K562 (cell line): Measurements from ENCODE around the gene LUZP1. TPM values are rescaled to one million over a fixed set of nuclear protein-coding genes. Genes with fewer than 3 reads are reported as not detected.

ENCODE experiments used
- AFF1 ChIP-seq, 2 experiments: fragments of 450-650 bp; IDR thresholded peaks; 2 replicates each; pipeline ENCODE4 v1.6.1; 2018; ENCODE audit warnings: mild to moderate bottlenecking in 2 of 2, low read depth in 1 of 2; ENCODE audit not compliant: partially characterized antibody in 2 of 2
- DPF2 ChIP-seq: fragments of 450-650 bp; IDR thresholded peaks from 2 replicates; pipeline ENCODE4 v1.6.1; 2016
- HINFP ChIP-seq: fragments of 450-650 bp; conservative IDR thresholded peaks from 2 replicates; pipeline ENCODE4 v1.6.1; 2016; ENCODE audit warnings: missing genetic modification characterization, low read depth, mild to moderate bottlenecking, control low read depth, missing compliant biosample characterization
- HNRNPL ChIP-seq: fragments of 200-400 bp; formaldehyde crosslinking; IDR thresholded peaks from 2 replicates; pipeline ENCODE4 v1.6.1; 2017; ENCODE audit warnings: low read depth, mild to moderate bottlenecking, low read length
- NR2C2 ChIP-seq, 2 experiments: fragments of 200-800 bp in 1 of 2; sonication (Bioruptor generic) in 1 of 2; sonication (generic) in 1 of 2; formaldehyde crosslinking in 1 of 2; IDR thresholded peaks; 2 replicates each; pipeline versions ENCODE4 v1.6.1 to v1.8.0; 2016 to 2022; ENCODE audit warnings: mild to moderate bottlenecking in 1 of 2, missing compliant biosample characterization in 1 of 2, missing genetic modification characterization in 1 of 2, missing genetic modification reagents in 1 of 2
- POLR2AphosphoS5 ChIP-seq: IDR thresholded peaks from 2 replicates; pipeline ENCODE4 v1.6.1; 2011; ENCODE audit warnings: mild to moderate bottlenecking, low read depth, low read length, moderate library complexity; ENCODE audit not compliant: control insufficient read depth, insufficient read depth
- SETDB1 ChIP-seq: IDR thresholded peaks from one replicate; pipeline ENCODE4 v1.6.1; 2012; ENCODE audit warnings: low read length, control low read depth, inconsistent platforms
- STAT6 ChIP-seq: sonication (generic); formaldehyde crosslinking; IDR thresholded peaks from 2 replicates; pipeline ENCODE4 v1.8.1; 2023; ENCODE audit warnings: mild to moderate bottlenecking, missing genetic modification reagents
- YY1 ChIP-seq, 3 experiments: IDR thresholded peaks; 2 replicates each; pipeline ENCODE4 v1.6.1; 2011; ENCODE audit warnings: low read length in 2 of 3, mild to moderate bottlenecking in 2 of 3, moderate library complexity in 2 of 3, borderline replicate concordance in 1 of 3, control low read depth in 1 of 3, low read depth in 1 of 3; ENCODE audit not compliant: insufficient read depth in 3 of 3, insufficient replicate concordance in 2 of 3, control insufficient read depth in 1 of 3, insufficient read length in 1 of 3; ENCODE audit errors: extremely low read depth in 1 of 3
- ZBTB8A ChIP-seq: fragments of 450-650 bp; IDR thresholded peaks from 2 replicates; pipeline ENCODE4 v1.6.1; 2018; ENCODE audit warnings: mild to moderate bottlenecking, moderate library complexity; ENCODE audit not compliant: partially characterized antibody
- ZNF699 ChIP-seq: fragments of 250-450 bp; sonication (Bioruptor Pico); IDR thresholded peaks from 2 replicates; pipeline ENCODE4 v1.8.0; 2021; ENCODE audit warnings: mild to moderate bottlenecking, moderate library complexity; ENCODE audit not compliant: insufficient replicate concordance
- polyA plus RNA-seq, 8 experiments: library from polyadenylated mRNA; depleted of rRNA in 4 of 8; stranded (reverse) in 5 of 8; unstranded in 3 of 8; fragments of >200 nt; fragmentation: Nextera tagmentation in 2 of 8; fragmentation: Illumina TruSeq in 1 of 8; extraction: Ambion mirVana in 2 of 8; extraction: Trizol in 1 of 8; gene quantifications; 2 replicates each; pipeline versions ENCODE4 v1.2.1 to v1.2.3, GENCODE V29; 2011 to 2014; ENCODE audit warnings: inconsistent platforms in 1 of 8, missing spikeins in 1 of 8
- total RNA-seq, 7 experiments: library from RNA; depleted of rRNA in 6 of 7; stranded (reverse); fragments of >200 nt in 6 of 7; fragmentation: Illumina TruSeq in 2 of 7; extraction: Trizol in 2 of 7; gene quantifications; 2 replicates each; pipeline versions ENCODE4 v1.2.1 to v1.2.3, GENCODE V29; 2011 to 2021; ENCODE audit warnings: low replicate concordance in 1 of 7

LUZP1 gene
- total and polyA plus RNA-seq, 9 of the 15 experiments (the other 6 are each of a cell fraction or from before 2014, with no cell fraction given): 6.5 to 19.1 (median 12.4) TPM

- TF ChIP-seq AFF1 (IDR thresholded peaks at IDR 0.05; ENCODE audit: low read depth in 1 of 2, partially characterized antibody in 2 of 2): no peak
- TF ChIP-seq ZNF699 (CRISPR knock-in tag): no peak
- TF ChIP-seq YY1 (IDR thresholded peaks at IDR 0.05; ENCODE audit: borderline replicate concordance in 1 of 3, control insufficient read depth in 1 of 3, extremely low read depth in 1 of 3, insufficient read depth in 3 of 3, insufficient read length in 1 of 3, insufficient replicate concordance in 2 of 3, low read depth in 1 of 3, low read length in 2 of 3): no peak
- TF ChIP-seq HNRNPL: no peak
- no peak for TF ChIP-seq NR2C2 (CRISPR knock-in tag; IDR thresholded peaks at IDR 0.05)
- no peak for TF ChIP-seq NR2C2 (tag; IDR thresholded peaks at IDR 0.05)
- TF ChIP-seq POLR2AphosphoS5: no peak
- TF ChIP-seq ZBTB8A: no peak
- no peak for TF ChIP-seq SETDB1
- no peak for TF ChIP-seq DPF2
- TF ChIP-seq STAT6 (CRISPR knock-in tag): no peak
- TF ChIP-seq HINFP (tag): no peak
These were observed 103.3 kb downstream of the LUZP1 start (continued) for GRCh38 chr1:23065385-23065784.
